ENCODE results near the gene GPR32. TPM values are rescaled to one million over a fixed set of nuclear protein-coding genes. Genes with fewer than 3 reads are reported as not detected.

GPR32 gene
- total RNA-seq, 4 donors from 2014 or later, result not detected

DNA sequence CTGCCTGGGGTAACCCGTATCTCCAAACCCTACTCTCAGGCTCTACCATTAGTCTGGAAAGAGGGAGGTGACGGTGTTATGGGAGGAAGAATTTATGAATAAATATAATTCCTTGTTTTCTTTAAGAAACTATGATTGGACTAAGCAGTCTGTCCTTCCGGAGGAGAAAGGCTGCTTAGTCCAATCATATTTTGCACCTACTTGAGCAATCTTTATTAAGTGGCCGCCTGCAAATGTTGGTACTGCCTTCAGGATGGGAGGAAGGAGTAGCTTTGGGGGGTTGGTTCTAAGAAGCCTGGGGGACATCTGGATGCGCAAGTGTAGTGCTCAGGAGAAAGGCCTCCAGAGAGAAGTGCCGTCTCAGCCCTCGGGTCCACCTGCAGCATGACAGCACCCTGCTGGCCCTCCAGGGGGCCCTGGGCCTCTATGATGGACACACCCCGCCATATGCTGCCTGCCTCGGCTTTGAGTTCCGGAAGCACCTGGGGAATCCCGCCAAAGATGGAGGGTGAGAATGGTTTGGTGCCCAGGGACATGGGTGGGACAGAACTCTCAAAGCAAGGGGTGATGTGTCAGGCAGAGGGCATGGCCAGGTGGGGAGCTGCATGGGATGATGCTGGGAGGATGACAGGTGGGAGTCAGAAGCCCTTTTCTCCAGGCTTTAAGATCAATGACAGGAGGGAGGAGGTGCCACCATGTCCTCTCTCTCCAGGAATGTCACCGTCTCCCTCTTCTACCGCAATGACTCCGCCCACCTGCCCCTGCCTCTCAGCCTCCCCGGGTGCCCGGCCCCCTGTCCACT, 24.0 kb downstream of the GPR32 start:
- intact Hi-C loops (cut with DNase I), result no loop called here
- DNase-seq, result peak; percentile 39 to 44
- Histone ChIP-seq H3K4me3 (replicated peaks in 1 of 3) (no peak overlapping the region), H3K9me3 (no peaks in the 10 kb centered on the region), H3K27me3 (no peaks in the 10 kb centered on the region), H3K36me3 (peaks cover 14 to 18% of the 10 kb centered on the region in 2 donors), H3K4me1 (peaks cover 0 to 4% of the 10 kb centered on the region in 2 donors), H3K27ac (no peak overlapping the region)
- no peak for TF ChIP-seq POLR2A (IDR thresholded peaks at IDR 0.05)
- TF ChIP-seq, protein P1, sequence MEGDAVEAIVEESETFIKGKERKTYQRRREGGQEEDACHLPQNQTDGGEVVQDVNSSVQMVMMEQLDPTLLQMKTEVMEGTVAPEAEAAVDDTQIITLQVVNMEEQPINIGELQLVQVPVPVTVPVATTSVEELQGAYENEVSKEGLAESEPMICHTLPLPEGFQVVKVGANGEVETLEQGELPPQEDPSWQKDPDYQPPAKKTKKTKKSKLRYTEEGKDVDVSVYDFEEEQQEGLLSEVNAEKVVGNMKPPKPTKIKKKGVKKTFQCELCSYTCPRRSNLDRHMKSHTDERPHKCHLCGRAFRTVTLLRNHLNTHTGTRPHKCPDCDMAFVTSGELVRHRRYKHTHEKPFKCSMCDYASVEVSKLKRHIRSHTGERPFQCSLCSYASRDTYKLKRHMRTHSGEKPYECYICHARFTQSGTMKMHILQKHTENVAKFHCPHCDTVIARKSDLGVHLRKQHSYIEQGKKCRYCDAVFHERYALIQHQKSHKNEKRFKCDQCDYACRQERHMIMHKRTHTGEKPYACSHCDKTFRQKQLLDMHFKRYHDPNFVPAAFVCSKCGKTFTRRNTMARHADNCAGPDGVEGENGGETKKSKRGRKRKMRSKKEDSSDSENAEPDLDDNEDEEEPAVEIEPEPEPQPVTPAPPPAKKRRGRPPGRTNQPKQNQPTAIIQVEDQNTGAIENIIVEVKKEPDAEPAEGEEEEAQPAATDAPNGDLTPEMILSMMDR (IDR thresholded peaks at IDR 0.05), result peak in 3 of 6 experiments; percentile 6 to 36 (median 25)
- 23 to 30% methylated on average over 10 to 15 of the region's 16 CpGs for WGBS, 2 donors

DNA sequence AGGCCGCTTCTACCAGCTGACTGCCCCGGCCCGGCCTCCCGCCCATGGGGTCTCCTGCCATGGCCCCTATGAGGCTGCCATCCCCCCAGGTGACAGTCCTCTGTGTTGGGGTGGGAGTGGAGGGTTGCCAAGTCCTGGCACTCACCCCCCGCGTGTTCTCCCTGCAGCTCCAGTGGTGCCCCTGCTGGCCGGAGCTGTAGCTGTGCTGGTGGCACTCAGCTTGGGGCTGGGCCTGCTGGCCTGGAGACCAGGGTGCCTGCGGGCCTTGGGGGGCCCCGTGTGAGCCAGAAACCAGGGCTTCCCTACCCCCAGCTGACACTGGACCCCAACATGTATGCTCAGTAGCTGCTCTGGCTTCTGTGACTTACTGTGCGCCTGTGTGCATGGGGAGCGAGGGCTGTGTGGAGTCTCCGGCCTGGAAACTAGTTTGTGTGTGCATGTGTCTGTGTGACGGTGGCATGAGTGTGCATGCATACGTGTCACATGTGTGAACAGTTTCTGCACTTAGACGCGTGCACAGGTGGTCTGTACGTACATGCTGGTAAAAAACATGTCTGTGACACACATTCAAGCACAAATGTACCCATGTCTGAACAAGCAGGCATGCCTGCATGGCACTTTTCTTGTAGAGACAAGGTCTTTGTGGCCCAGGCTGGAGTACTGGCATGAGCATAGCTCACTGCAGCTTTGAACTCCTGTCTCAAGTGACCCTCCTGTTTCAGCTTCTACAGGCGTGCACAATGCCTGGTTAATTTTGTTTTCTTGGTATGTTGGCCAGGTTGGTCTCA, 24.8 kb downstream of the GPR32 start:
- H3K9me3 ChIP-seq, result no peaks in the 10 kb centered on the region
- intact Hi-C loops (cut with DNase I), result loop anchor here (5.0 kb wide), 1 partner anchor 127 kb away; no protein-coding TSS in a partner anchor
- TF ChIP-seq POLR2A (IDR thresholded peaks at IDR 0.05), result no peak
- TF ChIP-seq, protein P1 (IDR thresholded peaks at IDR 0.05), result no peak
- peaks cover 14 to 18% of the 10 kb centered on the region in 2 donors for H3K36me3 ChIP-seq
- H3K4me1 ChIP-seq, result peaks cover 0 to 4% of the 10 kb centered on the region in 2 donors
- no peak overlapping the region for H3K27ac ChIP-seq
- H3K4me3 ChIP-seq (replicated peaks in 1 of 3), result no peak overlapping the region
- peak in 1 of 2 donors; percentile 10 for DNase-seq
- WGBS, 2 donors, result 47 to 66% methylated on average over 13 to 18 of the region's 18 CpGs
- H3K27me3 ChIP-seq, result no peaks in the 10 kb centered on the region

DNA sequence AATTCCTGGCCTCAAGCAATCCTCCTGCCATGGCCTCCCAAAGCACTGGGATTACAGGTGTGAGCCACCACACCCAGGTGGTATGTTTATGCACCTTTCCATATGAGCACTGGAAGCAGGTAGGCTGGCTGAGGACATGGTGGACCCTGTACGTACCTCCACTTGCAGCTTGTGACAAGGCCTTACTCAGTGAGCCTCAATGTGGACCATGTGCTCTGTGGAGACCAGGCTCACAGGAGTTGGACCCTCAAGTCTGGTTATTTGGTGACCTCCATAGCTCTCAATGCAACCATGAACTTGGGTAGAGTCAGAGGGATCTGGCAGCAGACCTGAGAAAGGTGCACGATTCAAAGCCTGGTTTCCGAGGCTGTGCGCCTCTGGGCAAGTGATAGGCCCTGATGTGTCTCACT, 25.4 kb downstream of the GPR32 start:
- peaks cover 0 to 4% of the 10 kb centered on the region in 2 donors for H3K4me1 ChIP-seq
- no peak overlapping the region for H3K27ac ChIP-seq
- H3K27me3 ChIP-seq, result no peaks in the 10 kb centered on the region
- intact Hi-C loops (cut with DNase I), result loop anchor here (5.0 kb wide), 1 partner anchor 127 kb away; no protein-coding TSS in a partner anchor
- H3K36me3 ChIP-seq, result peaks cover 14 to 18% of the 10 kb centered on the region in 2 donors
- TF ChIP-seq, protein P1 (IDR thresholded peaks at IDR 0.05), result no peak
- TF ChIP-seq POLR2A (IDR thresholded peaks at IDR 0.05), result no peak
- H3K4me3 ChIP-seq (replicated peaks in 1 of 3), result no peak overlapping the region
- DNase-seq, result no peak
- WGBS, 2 donors, result 93 to 98% methylated on average over 4 of the region's 4 CpGs
- H3K9me3 ChIP-seq, result no peaks in the 10 kb centered on the region

DNA sequence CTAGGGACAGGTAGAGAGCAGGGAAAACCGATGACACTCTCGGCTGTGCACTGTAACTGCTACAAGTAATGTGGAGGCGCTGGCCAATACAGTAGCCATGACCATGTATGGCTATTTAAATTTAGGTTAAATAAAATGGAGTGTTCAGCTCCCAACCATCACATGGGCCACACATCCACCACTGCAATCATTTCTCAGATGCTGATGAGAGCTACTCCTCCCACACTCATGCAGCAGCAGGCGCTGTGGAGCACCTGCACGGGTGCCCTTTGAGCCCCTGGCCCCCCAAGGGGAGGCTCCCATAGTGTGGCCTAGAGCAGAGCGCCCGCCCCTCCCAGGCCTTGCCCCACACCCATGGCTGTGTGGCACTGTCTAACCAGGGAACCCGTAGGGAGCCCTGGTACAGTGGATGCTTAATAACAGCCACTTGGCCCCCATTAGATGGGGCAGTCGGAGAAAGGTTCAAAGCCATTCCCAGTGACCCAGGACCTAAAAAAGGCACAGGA, 25.9 kb downstream of the GPR32 start:
- intact Hi-C loops (cut with DNase I), result loop anchor here (5.0 kb wide), 1 partner anchor 126 kb away; no protein-coding TSS in a partner anchor
- Histone ChIP-seq H3K4me3 (replicated peaks in 1 of 3) (no peak overlapping the region), H3K27ac (no peak overlapping the region), H3K27me3 (no peaks in the 10 kb centered on the region), H3K4me1 (peaks cover 0 to 4% of the 10 kb centered on the region in 2 donors), H3K36me3 (peaks cover 18 to 22% of the 10 kb centered on the region in 2 donors), H3K9me3 (no peaks in the 10 kb centered on the region)
- DNase-seq, result no peak
- no peak for TF ChIP-seq POLR2A (IDR thresholded peaks at IDR 0.05)
- TF ChIP-seq, protein P1 (IDR thresholded peaks at IDR 0.05), result no peak
- WGBS, 2 donors, result 78 to 100% methylated on average over 5 of the region's 9 CpGs

All from thyroid gland (tissue), 4 donors.